Panc1 (cell line): Measurements from ENCODE around the gene PPP1R9B. TPM values are rescaled to one million over a fixed set of nuclear protein-coding genes. Genes with fewer than 3 reads are reported as not detected.

Experiments
- ATAC-seq: fragments of 200-7000 bp; cut with Tn5 transposase; 2 replicates; pipeline ENCODE4 v1.9.1; 2020; ENCODE audit warnings: mild to moderate bottlenecking, moderate library complexity
- BruUV-seq: library from RNA; stranded (reverse); fragments of 400-500 nt; replicated peaks from 2 replicates; lab custom pipeline; 2021; lab: Mats Ljungman, UMichigan
- CTCF ChIA-PET: fragments of 300-600 bp; sonication (Branson Sonifier 250); formaldehyde crosslinking; loops from one replicate; lab custom pipeline; 2022; ENCODE audit warnings: antibody characterized with exemption; lab: Charles Lee
- POLR2A ChIA-PET: fragments of 300-600 bp; sonication (Branson Sonifier 250); formaldehyde crosslinking; loops from one replicate; lab custom pipeline; 2022; ENCODE audit warnings: antibody characterized with exemption; lab: Charles Lee
- DNase-seq: peaks from one replicate; pipeline ENCODE4 v3.0.0-alpha.2; 2010; ENCODE audit warnings: low read depth, low spot score
- H3K27ac ChIP-seq: 2 replicates; pipeline ENCODE4 v1.5.1; 2011; ENCODE audit warnings: mild to moderate bottlenecking, low read length, inconsistent platforms
- H3K27me3 ChIP-seq: fragments of 200-500 bp; sonication (Bioruptor generic); 2 replicates; pipeline ENCODE4 v1.6.0; 2014; ENCODE audit warnings: low read length, inconsistent platforms; ENCODE audit not compliant: control insufficient read depth, insufficient read depth
- H3K36me3 ChIP-seq: fragments of 200-500 bp; sonication (Bioruptor generic); 2 replicates; pipeline ENCODE4 v1.5.1; 2014; ENCODE audit warnings: inconsistent platforms, mild to moderate bottlenecking, low read length, moderate library complexity; ENCODE audit not compliant: control insufficient read depth, insufficient read depth
- H3K4me1 ChIP-seq: 2 replicates; pipeline ENCODE4 v1.5.1; 2011; ENCODE audit warnings: inconsistent platforms, mild to moderate bottlenecking, low read length, moderate library complexity; ENCODE audit not compliant: control insufficient read depth, insufficient read depth
- H3K4me3 ChIP-seq, 2 experiments: 2 replicates each; pipeline ENCODE4 v1.5.1; 2011 to 2012; ENCODE audit warnings: low read depth in 2 of 2, low read length in 2 of 2, mild to moderate bottlenecking in 2 of 2, inconsistent platforms in 1 of 2, moderate library complexity in 1 of 2
- H3K9me3 ChIP-seq: fragments of 200-500 bp; sonication (Bioruptor generic); 2 replicates; pipeline ENCODE4 v1.5.1; 2014; ENCODE audit warnings: low read depth, mild to moderate bottlenecking, inconsistent platforms, low read length, moderate library complexity; ENCODE audit not compliant: control insufficient read depth, insufficient read depth
- POLR2AphosphoS5 ChIP-seq: IDR thresholded peaks from 2 replicates; pipeline ENCODE4 v1.6.1; 2012; ENCODE audit warnings: mild to moderate bottlenecking, low read depth, low read length, moderate library complexity
- SIN3A ChIP-seq: IDR thresholded peaks from 2 replicates; pipeline ENCODE4 v1.6.1; 2012; ENCODE audit warnings: low read depth, mild to moderate bottlenecking, low read length, moderate library complexity, borderline replicate concordance; ENCODE audit not compliant: insufficient read depth
- TCF7L2 ChIP-seq: IDR thresholded peaks from 2 replicates; pipeline ENCODE4 v1.6.1; 2011; ENCODE audit warnings: mild to moderate bottlenecking, low read depth, low read length, inconsistent platforms
- in situ Hi-C: cut with HindIII; loops from 2 replicates; pipeline ENCODE4 v1.10.0; 2016; ENCODE audit warnings: low sequenced_read_pairs, low pct_unique_long_range_greater_than_20kb
- intact Hi-C: fragments of 100-400 bp; cut with micrococcal nuclease; formaldehyde crosslinking; loops from one replicate; pipeline ENCODE4 v1.10.0; 2022; ENCODE audit not compliant: unreplicated experiment
- total RNA-seq: library from RNA; stranded (reverse); gene quantifications from one replicate; pipeline ENCODE4 v1.2.1, GENCODE V29; 2021; ENCODE audit not compliant: unreplicated experiment
- TF ChIP-seq, protein P1 (sequence below): fragments of 450-650 bp; IDR thresholded peaks from 2 replicates; pipeline ENCODE4 v1.5.1; 2017; ENCODE audit warnings: mild to moderate bottlenecking
- TF ChIP-seq, protein P2 (sequence below), 2 experiments: IDR thresholded peaks; 2 replicates each; pipeline ENCODE4 v1.6.1; 2011 to 2012; ENCODE audit warnings: low read depth in 2 of 2, control low read depth in 1 of 2, low read length in 1 of 2, mild to moderate bottlenecking in 1 of 2, moderate library complexity in 1 of 2; ENCODE audit not compliant: insufficient read depth in 1 of 2

The PPP1R9B gene
- total RNA-seq, 1 experiment from 2014 or later, result 114 TPM

DNA sequence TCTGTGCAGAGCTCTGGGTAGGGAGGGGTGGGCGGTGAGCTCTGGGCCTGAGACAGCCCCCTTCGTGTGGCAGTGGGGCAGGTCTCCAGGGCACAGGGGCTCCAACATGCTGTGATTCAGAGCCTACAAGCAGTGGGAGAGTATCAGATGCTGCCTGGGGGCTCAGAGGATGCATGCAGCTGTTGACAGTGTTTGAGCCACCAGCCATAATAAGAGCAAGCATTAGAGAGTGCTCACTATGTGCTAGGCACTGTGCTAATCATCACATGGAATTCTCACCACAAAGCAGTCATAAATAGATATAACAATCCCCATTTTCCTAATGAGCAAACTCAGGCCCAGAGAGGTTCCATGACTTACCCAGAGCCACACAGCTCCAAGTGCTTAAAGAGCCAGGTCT lies 47.2 kb downstream of the PPP1R9B start:
- H3K27ac ChIP-seq, result no peak overlapping the region
- POLR2A ChIA-PET, result interaction anchor here (0.6 kb wide), 1 partner anchor 220 kb away, joined by 3 read pairs; no protein-coding TSS in a partner anchor
- DNase-seq (no peak), ATAC-seq (no peak)
- H3K36me3 ChIP-seq, result no peaks in the 10 kb centered on the region
- CTCF ChIA-PET, result interaction anchor here (1.0 kb wide), 1 partner anchor 9 kb away, joined by 3 read pairs; no protein-coding TSS in a partner anchor
- BruUV-seq, result no TSS peak
- no peaks in the 10 kb centered on the region for H3K27me3 ChIP-seq
- H3K9me3 ChIP-seq, result no peaks in the 10 kb centered on the region
- in situ Hi-C loops (no loop called here), intact Hi-C loops (no loop called here)
- H3K4me3 ChIP-seq, result no peak overlapping the region
- H3K4me1 ChIP-seq, result peaks cover 25% of the 10 kb centered on the region
- TF ChIP-seq SIN3A (no peak), POLR2AphosphoS5 (no peak), TCF7L2 (no peak)
- TF ChIP-seq, protein P1, sequence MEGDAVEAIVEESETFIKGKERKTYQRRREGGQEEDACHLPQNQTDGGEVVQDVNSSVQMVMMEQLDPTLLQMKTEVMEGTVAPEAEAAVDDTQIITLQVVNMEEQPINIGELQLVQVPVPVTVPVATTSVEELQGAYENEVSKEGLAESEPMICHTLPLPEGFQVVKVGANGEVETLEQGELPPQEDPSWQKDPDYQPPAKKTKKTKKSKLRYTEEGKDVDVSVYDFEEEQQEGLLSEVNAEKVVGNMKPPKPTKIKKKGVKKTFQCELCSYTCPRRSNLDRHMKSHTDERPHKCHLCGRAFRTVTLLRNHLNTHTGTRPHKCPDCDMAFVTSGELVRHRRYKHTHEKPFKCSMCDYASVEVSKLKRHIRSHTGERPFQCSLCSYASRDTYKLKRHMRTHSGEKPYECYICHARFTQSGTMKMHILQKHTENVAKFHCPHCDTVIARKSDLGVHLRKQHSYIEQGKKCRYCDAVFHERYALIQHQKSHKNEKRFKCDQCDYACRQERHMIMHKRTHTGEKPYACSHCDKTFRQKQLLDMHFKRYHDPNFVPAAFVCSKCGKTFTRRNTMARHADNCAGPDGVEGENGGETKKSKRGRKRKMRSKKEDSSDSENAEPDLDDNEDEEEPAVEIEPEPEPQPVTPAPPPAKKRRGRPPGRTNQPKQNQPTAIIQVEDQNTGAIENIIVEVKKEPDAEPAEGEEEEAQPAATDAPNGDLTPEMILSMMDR, result no peak
- TF ChIP-seq, protein P2, sequence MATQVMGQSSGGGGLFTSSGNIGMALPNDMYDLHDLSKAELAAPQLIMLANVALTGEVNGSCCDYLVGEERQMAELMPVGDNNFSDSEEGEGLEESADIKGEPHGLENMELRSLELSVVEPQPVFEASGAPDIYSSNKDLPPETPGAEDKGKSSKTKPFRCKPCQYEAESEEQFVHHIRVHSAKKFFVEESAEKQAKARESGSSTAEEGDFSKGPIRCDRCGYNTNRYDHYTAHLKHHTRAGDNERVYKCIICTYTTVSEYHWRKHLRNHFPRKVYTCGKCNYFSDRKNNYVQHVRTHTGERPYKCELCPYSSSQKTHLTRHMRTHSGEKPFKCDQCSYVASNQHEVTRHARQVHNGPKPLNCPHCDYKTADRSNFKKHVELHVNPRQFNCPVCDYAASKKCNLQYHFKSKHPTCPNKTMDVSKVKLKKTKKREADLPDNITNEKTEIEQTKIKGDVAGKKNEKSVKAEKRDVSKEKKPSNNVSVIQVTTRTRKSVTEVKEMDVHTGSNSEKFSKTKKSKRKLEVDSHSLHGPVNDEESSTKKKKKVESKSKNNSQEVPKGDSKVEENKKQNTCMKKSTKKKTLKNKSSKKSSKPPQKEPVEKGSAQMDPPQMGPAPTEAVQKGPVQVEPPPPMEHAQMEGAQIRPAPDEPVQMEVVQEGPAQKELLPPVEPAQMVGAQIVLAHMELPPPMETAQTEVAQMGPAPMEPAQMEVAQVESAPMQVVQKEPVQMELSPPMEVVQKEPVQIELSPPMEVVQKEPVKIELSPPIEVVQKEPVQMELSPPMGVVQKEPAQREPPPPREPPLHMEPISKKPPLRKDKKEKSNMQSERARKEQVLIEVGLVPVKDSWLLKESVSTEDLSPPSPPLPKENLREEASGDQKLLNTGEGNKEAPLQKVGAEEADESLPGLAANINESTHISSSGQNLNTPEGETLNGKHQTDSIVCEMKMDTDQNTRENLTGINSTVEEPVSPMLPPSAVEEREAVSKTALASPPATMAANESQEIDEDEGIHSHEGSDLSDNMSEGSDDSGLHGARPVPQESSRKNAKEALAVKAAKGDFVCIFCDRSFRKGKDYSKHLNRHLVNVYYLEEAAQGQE (IDR thresholded peaks at IDR 0.05; ENCODE audit: insufficient read depth in 1 of 2, low read depth in 2 of 2, low read length in 1 of 2), result no peak

DNA sequence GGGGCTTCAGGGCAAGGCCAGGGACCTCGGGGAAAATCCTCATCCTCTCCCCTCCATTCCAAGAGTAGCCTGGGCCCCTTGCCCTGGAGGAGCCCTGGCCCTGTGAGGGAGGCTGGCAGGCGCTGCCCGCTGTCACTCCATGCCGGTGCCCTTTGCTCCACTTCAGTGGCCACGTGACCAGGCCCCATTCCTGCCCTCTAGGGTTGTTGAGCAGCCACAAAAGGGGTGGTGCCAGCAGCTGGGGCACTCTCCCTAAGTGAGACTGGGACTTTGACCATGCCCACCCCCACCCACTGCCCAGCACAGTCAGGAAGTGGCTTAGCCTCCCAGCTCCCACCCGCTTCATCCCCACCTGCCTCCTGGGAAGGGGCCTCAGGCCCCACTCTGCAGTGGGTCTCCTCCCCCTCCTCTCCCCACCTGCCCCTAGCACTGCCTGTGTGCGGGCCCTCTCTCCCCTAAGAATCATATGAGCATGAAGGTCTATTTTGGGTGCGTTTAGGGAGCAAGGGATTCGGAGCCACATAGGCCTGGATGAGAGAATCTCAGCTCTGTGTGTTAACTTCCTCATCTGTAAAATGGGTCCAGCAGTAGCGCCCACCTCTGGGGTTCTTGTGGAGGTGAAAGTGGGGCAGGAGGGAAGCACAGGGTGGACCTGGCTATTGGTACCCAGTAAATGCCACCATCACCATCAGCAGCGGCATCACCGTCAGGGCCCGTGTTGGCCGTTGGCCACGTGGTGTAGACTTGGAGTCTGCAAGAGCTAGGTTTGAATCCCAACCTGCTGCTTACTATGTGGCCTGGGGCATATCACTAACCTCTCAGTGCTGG lies 48.1 kb downstream of the PPP1R9B start:
- CTCF ChIA-PET, result interaction anchor here (1.0 kb wide), 1 partner anchor 10 kb away, joined by 3 read pairs; no protein-coding TSS in a partner anchor
- Histone ChIP-seq H3K36me3 (no peaks in the 10 kb centered on the region), H3K27me3 (no peaks in the 10 kb centered on the region), H3K4me1 (peaks cover 25% of the 10 kb centered on the region), H3K27ac (no peak overlapping the region), H3K4me3 (no peak overlapping the region), H3K9me3 (no peaks in the 10 kb centered on the region)
- POLR2A ChIA-PET, result interaction anchor here (0.6 to 0.7 kb wide), 3 partner anchors 221 to 1081 kb away, joined by 3 to 10 read pairs (median 9); no protein-coding TSS in a partner anchor
- in situ Hi-C loops, result no loop called here
- no TSS peak for BruUV-seq
- TF ChIP-seq, protein P1, result no peak
- TF ChIP-seq SIN3A (no peak), POLR2AphosphoS5 (no peak), TCF7L2 (no peak)
- TF ChIP-seq, protein P2 (IDR thresholded peaks at IDR 0.05; ENCODE audit: insufficient read depth in 1 of 2, low read depth in 2 of 2, low read length in 1 of 2), result no peak
- no peak for DNase-seq
- peak; percentile 54 for ATAC-seq
- intact Hi-C loops, result no loop called here
